CD4-positive, alpha-beta T cell treated with Interleukin-17A for 4 hours (primary cell): Measurements from ENCODE around the gene MB.
A peak's percentile ranks its signal among the peaks of the same experiment; 100 is the strongest.
"Not testable (repeated sequence)": the region's sequence is repeated elsewhere in the genome, so short reads cannot be mapped to it uniquely, and the experiment has no call there.

Source experiments
- DNase-seq: peaks from one replicate; pipeline ENCODE4 v3.0.0-alpha.2; 2020; ENCODE audit warnings: mixed read lengths

The MB gene

GRCh38 chr22:35634943-35635540 lies 17.9 kb upstream of the MB start:
- DNase-seq, result no peak

GRCh38 chr22:35634015-35634414 lies 16.9 kb upstream of the MB start:
- DNase-seq, result no peak

GRCh38 chr22:35633520-35633919 lies 16.4 kb upstream of the MB start:
- no peak for DNase-seq

GRCh38 chr22:35632935-35633334 lies 15.8 kb upstream of the MB start:
- no peak for DNase-seq

GRCh38 chr22:35631597-35631996 lies 14.5 kb upstream of the MB start:
- peak; percentile 41 for DNase-seq

GRCh38 chr22:35630891-35631290 lies 13.8 kb upstream of the MB start:
- DNase-seq, result no peak

- no peak for DNase-seq
These were observed 13.3 kb upstream of the MB start for GRCh38 chr22:35630387-35630793.

- peak; percentile 46 for DNase-seq
These were observed 12.5 kb upstream of the MB start for GRCh38 chr22:35629406-35630216.

GRCh38 chr22:35628732-35629131 lies 11.6 kb upstream of the MB start:
- no peak for DNase-seq

- peak; percentile 76 for DNase-seq
These were observed 10.3 kb upstream of the MB start for GRCh38 chr22:35627267-35628041.

GRCh38 chr22:35625763-35626432 lies 8.8 kb upstream of the MB start:
- DNase-seq, result no peak

GRCh38 chr22:35624547-35624946 lies 7.4 kb upstream of the MB start:
- no peak for DNase-seq

- DNase-seq, result not testable (repeated sequence)
These were observed 6.8 kb upstream of the MB start for GRCh38 chr22:35623885-35624284.

GRCh38 chr22:35622191-35622913 lies 5.2 kb upstream of the MB start:
- no peak for DNase-seq

- no peak for DNase-seq
These were observed 4.3 kb upstream of the MB start for GRCh38 chr22:35621451-35621850.

GRCh38 chr22:35620624-35621251 lies 3.6 kb upstream of the MB start:
- no peak for DNase-seq

GRCh38 chr22:35619336-35620094 lies 2.4 kb upstream of the MB start:
- no peak for DNase-seq

- DNase-seq, result no peak
These were observed 1.5 kb upstream of the MB start for GRCh38 chr22:35618427-35619223.

- peak; percentile 12 for DNase-seq
These were observed 1.1 kb downstream of the MB start for GRCh38 chr22:35616043-35616442.

- DNase-seq, result no peak
These were observed 2.0 kb downstream of the MB start for GRCh38 chr22:35615156-35615555.
